NCI-H510A treated with DMSO at 0.1 percent for 48 hours (cell line): ENCODE measurements around the gene OR2V2.
A peak's percentile ranks its signal among the peaks of the same experiment; 100 is the strongest.
"Not testable (repeated sequence)": the region's sequence is repeated elsewhere in the genome, so short reads cannot be mapped to it uniquely, and the experiment has no call there.

Experiments
- DNase-seq: peaks from one replicate; lab custom pipeline; 2025; lab: John Stamatoyannopoulos, UW

The OR2V2 gene

DNA sequence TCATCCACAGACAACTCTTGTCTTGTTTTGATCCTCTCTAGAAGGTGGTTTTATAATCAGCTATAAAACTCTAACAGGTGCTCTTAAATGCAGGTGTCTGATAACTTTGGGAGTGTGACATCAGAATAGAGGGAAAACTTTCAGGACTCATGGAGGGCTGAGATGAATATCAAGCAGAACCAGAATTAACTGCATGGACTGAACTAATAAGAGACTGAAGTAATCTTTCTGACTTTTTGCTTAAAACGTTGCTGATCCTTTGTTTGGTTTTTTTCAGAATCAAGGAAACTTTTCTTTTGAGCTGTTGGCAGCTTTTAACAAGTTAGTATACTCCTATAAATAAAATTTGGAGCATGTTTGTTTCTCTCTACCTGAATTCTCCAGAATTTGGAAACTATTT lies 2.3 kb upstream of the OR2V2 start:
- no peak for DNase-seq

DNA sequence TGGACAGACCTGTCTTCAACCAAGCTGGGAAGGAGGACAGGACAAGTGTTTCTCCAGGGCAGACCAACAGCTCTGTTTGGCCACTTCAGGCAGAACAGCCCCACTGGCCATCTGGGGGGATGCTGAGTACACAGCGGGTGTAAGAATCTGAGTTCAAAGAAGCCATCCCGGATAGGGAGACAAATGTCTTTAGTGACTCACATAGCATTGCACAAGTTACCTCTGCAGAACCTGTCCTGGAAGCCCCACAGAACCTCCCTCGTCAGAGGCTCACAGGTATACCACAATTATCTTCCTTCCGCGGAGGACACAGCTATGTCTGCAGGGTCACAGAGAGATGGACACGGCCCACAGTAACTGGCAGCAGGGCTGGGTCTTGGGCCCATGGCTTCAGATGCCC lies 2.0 kb downstream of the OR2V2 start:
- DNase-seq = no peak

DNA sequence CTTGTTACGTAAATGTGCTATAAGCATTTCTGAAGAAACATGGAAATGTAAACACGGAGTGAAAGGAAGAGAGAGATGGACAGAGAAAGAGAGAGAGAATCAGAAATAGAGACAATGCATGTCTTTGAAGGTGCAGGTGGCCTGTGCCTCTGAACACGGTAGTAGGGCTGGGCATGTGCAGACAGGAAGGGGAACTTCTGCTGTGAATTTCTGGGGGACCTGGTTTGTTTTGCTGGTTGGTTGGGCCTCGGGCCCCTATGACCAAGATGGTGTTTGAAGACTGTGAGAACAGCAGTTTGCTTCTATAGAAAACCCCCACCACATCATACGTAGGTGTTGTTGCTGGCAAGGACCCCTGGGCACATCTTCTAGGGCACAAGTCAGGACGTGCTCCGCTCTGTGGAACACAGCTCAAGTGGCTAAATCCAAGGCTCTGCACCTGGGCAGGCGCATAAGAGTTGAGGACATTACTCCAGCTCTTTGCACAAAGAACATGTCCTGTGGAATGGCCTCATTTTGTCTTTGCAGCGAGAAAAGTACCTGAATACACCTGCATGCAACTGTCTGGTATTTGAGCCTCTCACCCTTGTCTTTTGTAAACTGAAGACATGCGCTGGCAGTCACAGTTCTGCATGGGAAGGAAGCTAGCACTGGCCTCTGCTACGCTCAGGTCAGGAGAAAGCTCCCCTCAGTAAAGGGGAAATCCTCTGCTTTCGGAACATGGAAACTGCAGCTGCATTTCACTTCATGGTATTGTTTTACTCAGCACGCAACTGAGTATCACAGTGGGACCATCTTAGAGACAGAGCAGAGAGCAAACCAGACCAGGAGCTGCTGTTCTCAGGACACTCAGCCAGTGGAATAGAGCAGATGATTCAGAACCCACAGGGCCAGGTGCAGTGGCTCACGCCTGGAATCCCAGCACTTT lies 2.7 kb downstream of the OR2V2 start:
- DNase-seq = no peak

DNA sequence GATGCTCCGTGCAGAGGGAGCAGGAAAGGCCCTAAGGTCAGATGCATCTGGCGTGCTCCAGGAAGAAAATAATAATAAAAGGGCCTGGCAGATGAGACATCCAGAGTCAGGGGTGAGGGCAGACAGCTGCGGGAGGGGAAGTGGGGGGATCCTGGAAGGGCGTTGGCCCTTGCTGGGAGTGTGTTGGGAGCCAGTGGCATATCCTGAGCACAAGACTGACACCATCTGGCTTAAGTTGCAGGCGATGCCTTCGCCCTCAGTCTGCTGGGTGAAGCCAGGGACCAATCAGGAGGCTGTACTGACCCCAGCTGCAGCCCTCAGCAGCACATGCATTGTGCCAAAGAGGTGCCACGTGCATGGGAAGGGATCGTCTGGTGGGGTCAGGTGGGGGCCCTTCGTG lies 3.8 kb downstream of the OR2V2 start:
- no peak for DNase-seq

DNA sequence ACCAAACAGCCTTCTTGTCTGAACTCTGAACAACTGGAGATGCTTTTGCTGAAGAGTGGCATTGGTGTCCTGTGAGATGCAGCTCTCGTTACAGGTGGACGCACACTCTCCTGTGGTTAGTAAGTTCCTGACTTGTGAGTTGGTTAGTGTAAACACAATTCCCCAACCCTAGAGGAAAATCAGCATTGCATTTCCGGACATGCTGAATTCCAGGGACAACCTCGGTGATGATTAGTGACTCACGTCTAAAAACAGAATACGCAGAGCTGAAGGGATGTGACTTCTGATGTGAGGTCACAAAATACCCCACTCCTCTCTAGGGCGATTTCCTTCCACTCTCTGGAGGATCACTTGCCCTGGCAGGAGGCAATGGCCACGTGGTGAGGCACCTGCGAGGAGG lies 5.0 kb downstream of the OR2V2 start:
- DNase-seq = no peak

DNA sequence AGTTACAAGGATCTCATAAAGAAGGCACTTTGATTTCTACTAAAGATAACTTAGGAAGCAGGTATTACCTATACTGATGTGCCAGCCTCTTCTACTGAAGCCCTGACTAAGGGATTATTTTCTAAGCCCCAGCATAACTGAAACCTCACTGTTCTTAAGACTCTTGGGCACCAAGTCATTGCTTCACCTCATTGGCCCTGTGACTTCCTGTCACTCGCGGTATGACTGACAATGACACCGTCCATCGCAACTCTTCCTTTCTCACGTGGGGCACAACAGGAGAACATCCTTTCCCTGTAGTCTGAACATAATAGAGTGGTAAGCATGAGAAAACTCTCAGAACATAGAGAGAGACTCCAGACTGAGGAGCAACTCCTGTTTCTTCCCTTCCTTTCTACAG lies 6.4 kb downstream of the OR2V2 start:
- DNase-seq = no peak

DNA sequence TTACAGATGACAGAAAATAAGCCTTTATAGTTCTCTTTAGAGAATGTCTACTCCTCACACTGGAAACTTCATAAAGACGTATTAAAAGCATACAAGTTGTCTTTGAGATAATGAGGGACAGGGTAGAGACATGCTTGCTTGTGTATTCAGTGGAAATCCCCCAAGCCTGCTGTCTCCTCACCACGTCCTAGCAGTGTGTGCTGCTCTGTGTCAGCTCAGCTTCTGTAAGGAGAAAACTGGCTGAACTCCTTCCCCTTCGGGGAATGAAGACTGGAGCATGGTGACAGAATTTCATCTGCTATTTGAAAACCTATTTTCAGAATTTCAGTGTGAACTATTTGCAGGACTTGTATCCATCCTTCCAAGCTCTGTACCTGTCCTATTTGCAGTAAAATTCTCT lies 9.4 kb downstream of the OR2V2 start:
- no peak for DNase-seq

DNA sequence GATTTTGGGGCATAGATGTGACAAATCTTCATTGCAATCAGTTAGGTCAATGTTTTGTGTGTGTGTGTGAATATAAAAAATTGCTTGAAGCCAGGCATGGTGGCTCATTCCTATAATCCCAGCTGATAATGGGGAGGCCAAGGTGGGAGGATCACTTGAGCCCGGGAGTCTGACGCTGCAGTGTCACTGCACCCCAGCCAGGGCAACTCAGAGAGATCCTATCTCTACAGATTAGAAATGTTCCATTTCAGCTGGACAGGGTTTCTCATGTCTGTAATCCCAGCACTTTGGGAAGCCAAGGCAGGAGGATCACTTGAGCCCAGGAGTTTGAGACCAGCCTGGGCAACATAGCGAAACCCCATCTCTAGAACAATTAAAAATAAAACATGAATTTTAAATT lies 11.5 kb downstream of the OR2V2 start:
- no peak for DNase-seq

DNA sequence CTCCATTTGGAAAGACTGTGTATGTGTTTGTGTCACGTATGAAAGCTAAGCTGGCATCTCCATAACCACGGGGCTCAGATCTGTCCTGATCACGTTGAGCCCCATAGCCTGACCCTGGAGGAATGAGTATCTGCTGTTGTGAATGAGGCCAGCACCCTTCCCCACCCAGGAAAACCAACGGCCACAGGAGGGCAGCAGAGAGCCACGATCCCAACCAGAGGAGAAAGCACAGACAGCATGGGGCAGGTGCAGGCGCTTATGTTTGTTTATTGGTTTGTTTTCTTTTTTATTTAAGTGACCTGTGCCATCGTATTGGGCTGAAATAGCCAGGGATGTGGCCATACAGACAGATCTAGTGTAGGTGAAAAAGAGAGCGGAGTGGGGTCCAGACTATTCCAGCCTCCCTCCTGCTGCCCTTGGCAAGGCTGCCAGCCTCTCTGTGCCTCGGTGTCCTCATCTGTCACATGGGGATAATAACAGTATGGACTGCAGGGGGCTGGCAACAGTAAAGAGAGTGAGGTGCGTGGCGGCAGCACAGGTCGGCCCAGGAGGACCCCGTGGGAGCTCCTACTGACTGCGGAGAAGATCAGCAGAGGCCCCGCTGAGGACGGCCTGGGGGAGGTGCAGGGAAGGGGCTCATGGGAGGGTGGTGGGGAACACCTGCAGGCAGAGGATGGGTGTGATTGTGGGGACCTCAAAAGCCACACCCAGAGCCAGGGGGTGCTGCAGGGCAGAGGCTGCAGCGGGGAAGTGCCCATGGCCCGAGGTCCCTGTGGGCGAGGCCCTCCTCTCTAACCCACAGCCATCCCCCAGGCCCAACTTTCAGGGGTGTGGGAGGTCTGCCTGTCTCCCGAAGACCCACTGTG lies 12.1 kb downstream of the OR2V2 start:
- DNase-seq = peak; percentile 58

DNA sequence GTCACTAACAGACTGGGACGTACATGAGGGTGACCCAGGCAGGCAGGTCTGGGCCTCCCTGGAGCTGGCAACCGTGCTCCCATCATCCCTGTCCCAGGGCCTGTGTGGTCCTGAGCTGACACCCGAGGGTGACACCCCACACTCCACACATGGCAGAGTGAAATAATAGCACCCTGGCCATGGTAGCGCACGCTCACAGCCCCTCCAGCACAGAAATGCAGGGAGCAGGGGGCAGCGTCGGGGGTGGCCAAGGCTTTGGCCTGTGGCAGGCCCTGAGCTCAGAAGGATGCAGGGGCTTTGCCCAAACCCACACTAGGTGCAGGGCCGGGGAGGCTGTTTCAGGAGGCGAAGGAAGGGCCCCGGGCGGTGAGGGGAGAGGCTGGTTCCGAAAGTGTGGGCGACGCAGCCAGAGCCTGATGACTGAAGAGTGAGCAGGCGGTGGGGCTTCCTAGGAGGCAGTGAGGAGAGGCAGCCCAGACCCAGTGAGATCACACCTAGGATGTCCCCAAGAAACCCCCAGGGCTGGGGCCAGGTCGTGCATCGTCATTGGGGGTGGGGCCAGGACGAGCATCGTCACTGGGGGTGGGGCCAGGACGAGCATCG lies 12.9 kb downstream of the OR2V2 start:
- DNase-seq = no peak

DNA sequence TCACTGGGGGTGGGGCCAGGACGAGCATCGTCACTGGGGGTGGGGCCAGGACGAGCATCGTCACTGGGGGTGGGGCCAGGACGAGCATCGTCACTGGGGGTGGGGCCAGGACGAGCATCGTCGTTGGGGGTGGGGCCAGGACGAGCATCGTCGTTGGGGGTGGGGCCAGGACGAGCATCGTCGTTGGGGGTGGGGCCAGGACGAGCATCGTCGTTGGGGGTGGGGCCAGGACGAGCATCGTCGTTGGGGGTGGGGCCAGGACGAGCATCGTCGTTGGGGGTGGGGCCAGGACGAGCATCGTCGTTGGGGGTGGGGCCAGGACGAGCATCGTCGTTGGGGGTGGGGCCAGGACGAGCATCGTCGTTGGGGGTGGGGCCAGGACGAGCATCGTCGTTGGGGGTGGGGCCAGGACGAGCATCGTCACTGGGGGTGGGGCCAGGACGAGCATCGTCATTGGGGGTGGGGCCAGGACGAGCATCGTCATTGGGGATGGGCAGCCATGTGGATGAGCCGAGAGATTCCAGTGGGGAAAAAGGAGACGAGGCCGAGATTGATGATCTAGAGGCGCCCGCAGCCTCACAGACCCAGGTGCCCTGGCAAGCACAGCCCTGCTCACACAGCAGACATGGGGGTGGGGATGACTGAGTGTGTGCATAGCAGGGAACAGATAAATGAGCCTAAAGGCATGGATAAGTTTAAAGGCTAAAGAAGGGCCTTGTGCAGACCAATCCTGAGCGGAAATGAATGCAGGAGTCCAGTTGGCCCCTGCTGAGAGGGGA lies 13.6 kb downstream of the OR2V2 start:
- DNase-seq = not testable (repeated sequence)

DNA sequence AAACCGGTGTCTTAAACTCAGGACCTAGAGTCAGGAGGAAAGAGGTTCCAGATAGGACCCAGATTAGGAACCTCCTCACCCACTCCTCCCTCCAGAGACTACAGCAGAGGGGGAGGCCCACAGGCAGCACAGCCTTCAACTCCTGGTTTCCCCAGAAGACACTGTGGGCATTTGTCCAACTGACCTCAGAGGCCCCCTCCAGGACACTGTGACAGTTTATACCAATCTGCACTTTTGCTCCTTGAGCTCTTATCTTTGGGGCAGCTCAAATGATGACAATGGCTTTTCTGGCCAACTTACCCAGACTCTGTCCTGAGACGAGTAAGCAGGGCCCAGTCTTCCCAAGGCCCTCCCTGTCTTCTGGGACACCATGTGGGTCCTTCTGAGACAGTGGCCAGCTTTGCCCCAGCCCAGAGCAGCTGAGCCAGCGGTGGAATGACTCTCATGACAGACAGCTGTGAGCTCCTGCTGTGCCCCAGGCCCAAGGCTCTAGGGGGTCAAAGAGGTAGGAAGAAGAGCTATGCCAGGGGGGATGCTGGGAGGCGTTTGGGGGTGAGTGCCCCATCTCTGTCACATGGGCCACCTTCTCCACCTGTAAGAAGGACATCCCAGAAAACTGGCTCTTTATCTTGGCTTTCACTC lies 14.3 kb downstream of the OR2V2 start:
- DNase-seq = no peak

DNA sequence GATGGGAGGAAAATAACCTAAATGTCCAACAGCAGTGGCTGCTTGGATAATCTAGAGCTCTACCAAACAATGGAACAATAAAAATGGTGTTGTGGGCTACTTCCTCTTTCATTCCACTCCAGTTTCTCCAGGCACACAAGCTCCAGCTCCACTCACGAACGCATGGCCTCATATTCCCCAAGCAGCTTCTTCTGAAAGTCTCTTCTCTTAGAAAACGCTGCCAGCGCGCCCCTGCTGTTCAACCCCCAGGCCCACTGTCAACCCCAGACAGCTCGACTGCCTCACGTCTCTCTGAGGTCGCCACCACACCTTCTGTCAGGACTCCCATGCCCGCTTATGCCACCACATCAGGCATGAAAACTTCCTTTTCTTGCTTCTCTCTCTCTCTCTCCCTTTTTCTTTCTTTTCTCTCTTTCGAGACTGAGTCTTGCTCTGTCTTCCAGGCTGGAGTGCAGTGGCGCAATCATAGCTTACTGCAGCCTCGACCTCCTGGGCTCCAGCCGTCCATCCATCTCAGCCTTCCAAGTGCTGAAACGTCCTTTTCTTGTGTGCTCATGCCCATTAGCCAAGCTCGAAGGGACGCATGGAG lies 16.2 kb downstream of the OR2V2 start:
- no peak for DNase-seq

DNA sequence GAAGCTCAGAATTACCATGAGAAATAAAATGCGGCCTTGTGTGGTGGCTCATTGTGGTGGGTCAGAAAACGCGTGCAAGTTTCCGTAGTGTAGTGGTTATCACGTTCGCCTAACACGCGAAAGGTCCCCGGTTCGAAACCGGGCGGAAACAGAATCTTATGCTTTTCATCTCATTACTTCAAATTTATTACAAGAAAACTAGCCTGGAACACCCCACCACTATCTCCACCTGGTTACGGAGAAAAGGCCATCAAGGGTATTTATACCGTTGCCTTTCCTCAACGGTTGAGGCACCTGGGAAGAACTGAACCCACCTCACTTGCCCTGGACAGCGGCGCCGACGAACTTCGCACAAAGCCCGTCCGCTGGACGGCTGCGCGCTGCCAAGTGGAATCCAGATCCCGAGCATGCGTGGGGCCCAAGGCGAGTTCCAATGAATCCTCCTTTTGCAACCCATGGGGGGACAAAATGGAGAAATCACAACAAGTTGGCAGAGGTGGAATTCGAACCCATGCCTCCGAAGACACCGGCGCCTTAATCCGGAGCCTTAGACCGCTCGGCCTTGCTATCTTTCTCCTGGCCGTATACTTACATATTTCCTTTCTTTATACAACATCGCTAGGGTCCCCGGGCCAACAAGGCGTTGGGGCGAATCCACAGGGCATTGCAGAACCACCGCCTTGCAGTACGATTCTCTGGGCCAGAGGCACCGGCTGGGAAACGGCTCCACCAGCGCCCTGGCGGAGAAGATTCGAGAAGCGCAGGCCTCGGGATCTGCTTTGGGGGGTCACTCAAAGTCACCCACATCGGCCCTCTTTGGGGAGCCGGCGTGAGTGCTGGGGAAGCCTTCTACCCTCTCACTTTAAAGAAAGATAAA lies 16.9 kb downstream of the OR2V2 start:
- DNase-seq = no peak

DNA sequence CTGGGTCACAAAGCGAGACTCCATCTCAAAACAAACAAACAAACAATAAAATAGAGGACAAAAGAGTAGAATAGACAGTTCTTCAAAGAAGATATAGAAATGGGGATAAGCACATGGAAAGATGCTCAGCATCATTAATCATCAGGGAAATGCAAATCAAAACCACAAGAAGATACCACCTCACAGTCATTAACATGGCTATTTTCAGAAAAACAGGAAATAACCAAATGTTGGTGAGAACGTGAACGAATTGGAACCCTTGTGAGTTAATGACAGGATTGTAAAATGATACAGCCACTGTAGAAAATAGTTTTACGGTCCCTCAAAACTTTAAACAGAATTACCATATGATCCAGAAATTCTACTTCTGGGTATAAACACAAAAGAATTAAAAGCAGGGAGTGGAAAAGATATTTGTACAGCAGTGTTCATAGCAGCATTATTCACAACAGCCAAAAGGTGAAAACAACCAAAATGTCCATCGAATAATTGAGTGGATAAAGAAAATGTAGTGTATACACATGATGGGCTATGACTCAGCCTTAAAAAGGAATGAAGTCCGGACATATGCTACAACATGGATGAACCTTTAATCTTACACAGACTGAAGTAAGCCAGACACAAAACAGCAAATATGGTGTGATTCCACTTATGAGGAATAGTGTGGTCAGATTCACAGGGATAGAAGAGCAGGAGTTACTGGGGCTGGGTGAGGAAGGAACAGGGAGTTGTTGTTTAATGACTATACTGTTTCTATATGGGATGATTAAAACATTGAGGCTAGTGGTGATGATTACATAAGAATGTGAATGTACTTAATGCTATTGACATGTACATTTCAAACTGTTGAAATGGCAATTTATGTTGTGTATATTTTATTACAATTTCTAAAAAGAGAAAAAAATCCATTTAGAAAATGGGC lies 19.7 kb downstream of the OR2V2 start:
- DNase-seq = no peak

DNA sequence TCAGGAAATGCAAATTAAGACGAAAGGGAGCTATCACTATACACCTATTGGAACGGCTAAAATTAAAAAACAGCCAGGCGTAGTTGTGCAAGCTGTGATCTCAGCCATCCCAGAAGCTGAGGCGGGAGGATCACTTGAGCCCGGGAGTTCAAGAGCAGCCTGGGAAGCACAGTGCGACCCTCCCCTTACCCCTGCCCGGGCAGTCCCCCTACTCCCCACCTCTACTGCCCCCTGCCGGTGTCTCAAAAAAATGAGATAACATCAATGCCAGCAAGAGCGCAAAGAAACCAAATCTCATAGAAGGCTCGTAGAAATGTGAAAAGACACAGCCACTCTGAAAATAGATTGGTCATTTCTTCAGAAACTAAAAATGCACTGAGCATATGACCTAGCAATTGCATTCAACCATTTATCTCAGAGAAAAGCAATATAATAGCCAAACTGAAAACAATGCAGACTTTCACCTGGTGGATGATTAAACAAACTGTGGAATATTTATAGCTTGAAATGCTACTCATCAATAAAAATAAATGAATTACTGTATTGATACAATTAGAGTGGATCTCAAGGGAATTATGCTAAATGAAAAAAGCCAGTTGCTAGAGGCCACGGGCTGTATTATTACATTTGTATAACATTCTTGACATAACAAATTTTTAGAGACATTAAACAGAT lies 20.6 kb downstream of the OR2V2 start:
- DNase-seq = no peak

DNA sequence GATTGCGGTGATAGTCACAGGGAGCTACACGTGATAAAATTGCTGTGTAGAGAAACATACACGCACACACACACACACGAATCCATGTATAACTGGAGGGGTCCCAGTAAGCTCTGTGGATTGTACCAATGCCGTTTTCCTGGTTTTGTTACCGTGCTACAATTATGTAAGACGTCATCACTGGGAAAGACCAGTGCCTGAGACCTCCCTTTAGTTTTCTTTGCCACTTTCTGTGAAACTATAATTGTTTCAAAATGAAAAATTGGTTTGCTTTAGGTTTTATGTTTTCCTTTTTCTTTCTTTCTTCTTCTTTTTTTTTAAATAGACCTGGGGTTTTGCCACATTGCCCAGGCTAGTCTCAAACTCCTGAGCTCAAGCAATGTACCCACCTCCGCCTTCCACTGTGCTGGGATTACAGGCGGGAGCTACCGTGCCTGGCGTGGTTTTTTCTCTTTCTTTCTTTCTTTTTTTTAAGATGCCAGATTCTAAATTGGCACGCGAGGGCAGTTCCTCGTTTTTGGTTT lies 21.3 kb downstream of the OR2V2 start:
- no peak for DNase-seq
